Colonic mucosa (tissue), 4 donors: ENCODE measurements around the gene SLC7A14. TPM values are rescaled to one million over a fixed set of nuclear protein-coding genes. Genes with fewer than 3 reads are reported as not detected.
"Not testable (repeated sequence)": the region's sequence is repeated elsewhere in the genome, so short reads cannot be mapped to it uniquely, and the experiment has no call there.

ENCODE experiments used
- DNase-seq: peaks from one replicate; pipeline ENCODE4 v3.0.0-alpha.2; 2020
- H3K27ac ChIP-seq: fragments of 200-600 bp; one replicate; pipeline ENCODE4 v1.8.0; 2021
- H3K27me3 ChIP-seq: fragments of 200-600 bp; one replicate; pipeline ENCODE4 v1.8.0; 2021
- H3K36me3 ChIP-seq: fragments of 200-600 bp; one replicate; pipeline ENCODE4 v1.8.0; 2021
- H3K4me1 ChIP-seq: fragments of 200-600 bp; one replicate; pipeline ENCODE4 v1.8.0; 2021; ENCODE audit warnings: mild to moderate bottlenecking
- H3K4me3 ChIP-seq: fragments of 200-600 bp; one replicate; pipeline ENCODE4 v1.8.0; 2021
- H3K9ac ChIP-seq, 2 donors: one replicate each; pipeline ENCODE4 v1.7.0; 2013; ENCODE audit warnings: control low read depth in 2 of 2, low read depth in 2 of 2, low read length in 2 of 2
- H3K9me3 ChIP-seq: fragments of 200-600 bp; one replicate; pipeline ENCODE4 v1.8.0; 2021
- CTCF ChIP-seq: fragments of 200-600 bp; IDR thresholded peaks from one replicate; pipeline ENCODE4 v1.8.0; 2022; ENCODE audit warnings: antibody characterized with exemption, mild to moderate bottlenecking
- intact Hi-C: fragments of 100-400 bp; cut with DNase I; formaldehyde crosslinking; loops from one replicate; pipeline ENCODE4 v1.14.1; 2022
- total RNA-seq, 2 donors: library from RNA; stranded (reverse); fragmentation: NEBNext Ultra II Directional in 1 of 2; extraction: Animal tissue kit (Norgen Biotek cat#: 25700) in 1 of 2; gene quantifications; one replicate each; pipeline ENCODE4 v1.2.1, GENCODE V29; 2021
- donor health status: healthy.
- donor health status: DM: no; HTN: no; CAD: no.
- donor health status: DM: no; HTN: no; CAD: no.

SLC7A14 gene
- total RNA-seq, 2 donors from 2014 or later, result 0.05 to 0.56 TPM

- H3K9me3 ChIP-seq, result no peaks in the 10 kb centered on the region
Measured at GRCh38 chr3:170579646-170580045, 6.2 kb downstream of the SLC7A14 start.

GRCh38 chr3:170572665-170573253 is 13.1 kb downstream of the SLC7A14 start:
- Histone ChIP-seq H3K27ac (no peak overlapping the region), H3K9ac (no peak overlapping the region), H3K4me3 (no peak overlapping the region), H3K27me3 (no peaks in the 10 kb centered on the region), H3K9me3 (no peaks in the 10 kb centered on the region), H3K36me3 (no peaks in the 10 kb centered on the region), H3K4me1 (no peaks in the 10 kb centered on the region)
- DNase-seq, result no peak
- TF ChIP-seq CTCF, result no peak
- intact Hi-C loops, result no loop called here

More at GRCh38 chr3:170579646-170580045, 6.2 kb downstream of the SLC7A14 start:
- no peak for DNase-seq
- intact Hi-C loops, result no loop called here
- Histone ChIP-seq H3K4me1 (no peaks in the 10 kb centered on the region), H3K4me3 (no peak overlapping the region), H3K27me3 (peaks cover 6% of the 10 kb centered on the region), H3K27ac (no peak overlapping the region), H3K36me3 (no peaks in the 10 kb centered on the region), H3K9ac (no peak overlapping the region)
- no peak for TF ChIP-seq CTCF

- intact Hi-C loops, H3K4me1 ChIP-seq, H3K4me3 ChIP-seq: not testable (repeated sequence)
Measured at GRCh38 chr3:170567598-170567997, 18.3 kb downstream of the SLC7A14 start.

GRCh38 chr3:170566413-170566812 is 19.5 kb downstream of the SLC7A14 start:
- no peaks in the 10 kb centered on the region for H3K9me3 ChIP-seq
- intact Hi-C loops, result no loop called here
- no peak for DNase-seq
- TF ChIP-seq CTCF, result no peak
- no peaks in the 10 kb centered on the region for H3K4me1 ChIP-seq
- H3K9ac ChIP-seq, result no peak overlapping the region
- no peaks in the 10 kb centered on the region for H3K27me3 ChIP-seq
- no peak overlapping the region for H3K4me3 ChIP-seq
- no peak overlapping the region for H3K27ac ChIP-seq
- no peaks in the 10 kb centered on the region for H3K36me3 ChIP-seq

More at GRCh38 chr3:170567598-170567997, 18.3 kb downstream of the SLC7A14 start:
- not testable (repeated sequence) for DNase-seq, H3K9me3 ChIP-seq, H3K9ac ChIP-seq, H3K27me3 ChIP-seq, H3K27ac ChIP-seq, H3K36me3 ChIP-seq

GRCh38 chr3:170565495-170565894 is 20.4 kb downstream of the SLC7A14 start:
- H3K4me3 ChIP-seq, result no peak overlapping the region
- H3K4me1 ChIP-seq, result no peaks in the 10 kb centered on the region
- no peaks in the 10 kb centered on the region for H3K36me3 ChIP-seq
- H3K27me3 ChIP-seq, result no peaks in the 10 kb centered on the region
- no peak overlapping the region for H3K27ac ChIP-seq
- intact Hi-C loops, result no loop called here
- no peak for TF ChIP-seq CTCF
- H3K9ac ChIP-seq, result no peak overlapping the region
- no peaks in the 10 kb centered on the region for H3K9me3 ChIP-seq
- no peak for DNase-seq

- Histone ChIP-seq H3K27me3 (no peaks in the 10 kb centered on the region), H3K9me3 (no peaks in the 10 kb centered on the region), H3K36me3 (no peaks in the 10 kb centered on the region), H3K4me1 (no peaks in the 10 kb centered on the region), H3K27ac (no peak overlapping the region), H3K4me3 (no peak overlapping the region), H3K9ac (no peak overlapping the region)
- DNase-seq, result no peak
- no peak for TF ChIP-seq CTCF
- intact Hi-C loops, result no loop called here
Measured at GRCh38 chr3:170564664-170565063, 21.2 kb downstream of the SLC7A14 start.
